Caco-2 (cell line): Measurements from ENCODE around the gene RTL10. TPM values are rescaled to one million over a fixed set of nuclear protein-coding genes. Genes with fewer than 3 reads are reported as not detected.
A peak's percentile ranks its signal among the peaks of the same experiment; 100 is the strongest.

Experiments used
- BruUV-seq: library from RNA; stranded (reverse); fragments of 400-500 nt; replicated peaks from 2 replicates; lab custom pipeline; 2021; lab: Mats Ljungman, UMichigan
- CTCF ChIA-PET: fragments of 300-600 bp; sonication (Branson Sonifier 250); formaldehyde crosslinking; loops from one replicate; lab custom pipeline; 2022; ENCODE audit warnings: antibody characterized with exemption; lab: Charles Lee
- POLR2A ChIA-PET: fragments of 300-600 bp; sonication (Branson Sonifier 250); formaldehyde crosslinking; loops from one replicate; lab custom pipeline; 2022; ENCODE audit warnings: antibody characterized with exemption; lab: Charles Lee
- DNase-seq, 2 experiments: peaks; one replicate each; pipeline versions ENCODE4 v3.0.0 to v3.0.0-alpha.2; 2020 to 2022
- H3K27me3 ChIP-seq: replicated peaks from 2 replicates; pipeline ENCODE4 v1.6.0; 2011; ENCODE audit warnings: low read length; ENCODE audit not compliant: control insufficient read depth, insufficient read depth
- H3K36me3 ChIP-seq: 2 replicates; pipeline ENCODE4 v1.5.1; 2011; ENCODE audit warnings: low read length; ENCODE audit not compliant: control insufficient read depth, insufficient read depth
- H3K4me1 ChIP-seq: fragments of 250-450 bp; sonication (Bioruptor Pico); 2 replicates; pipeline ENCODE4 v1.5.1; 2020; ENCODE audit warnings: mild to moderate bottlenecking
- H3K4me3 ChIP-seq: 2 replicates; pipeline ENCODE4 v1.5.1; 2011; ENCODE audit warnings: low read depth, mild to moderate bottlenecking, control low read depth, low read length
- H3K9me3 ChIP-seq: fragments of 250-450 bp; sonication (Bioruptor Pico); 2 replicates; pipeline ENCODE4 v1.5.1; 2020; ENCODE audit warnings: mild to moderate bottlenecking, moderate library complexity
- H3K27ac Mint-ChIP-seq: one replicate; pipeline ENCODE4 v1.8.0; 2022; ENCODE audit warnings: mixed read lengths; ENCODE audit not compliant: unreplicated experiment
- H3K27me3 Mint-ChIP-seq: one replicate; pipeline ENCODE4 v1.8.0; 2022; ENCODE audit warnings: mixed read lengths; ENCODE audit not compliant: insufficient read depth, unreplicated experiment
- H3K36me3 Mint-ChIP-seq: one replicate; pipeline ENCODE4 v1.8.0; 2022; ENCODE audit warnings: mild to moderate bottlenecking, mixed read lengths; ENCODE audit not compliant: insufficient read depth, unreplicated experiment
- H3K4me1 Mint-ChIP-seq: one replicate; pipeline ENCODE4 v1.8.0; 2022; ENCODE audit warnings: low read depth, mixed read lengths; ENCODE audit not compliant: unreplicated experiment
- H3K4me3 Mint-ChIP-seq: one replicate; pipeline ENCODE4 v1.8.0; 2022; ENCODE audit warnings: mild to moderate bottlenecking, moderate library complexity, mixed read lengths; ENCODE audit not compliant: unreplicated experiment
- H3K9me3 Mint-ChIP-seq: one replicate; pipeline ENCODE4 v1.8.0; 2022; ENCODE audit warnings: mixed read lengths; ENCODE audit not compliant: unreplicated experiment
- intact Hi-C: fragments of 100-400 bp; cut with micrococcal nuclease; formaldehyde crosslinking; loops from one replicate; pipeline ENCODE4 v1.10.0; 2022; ENCODE audit not compliant: unreplicated experiment
- total RNA-seq: library from RNA; stranded (reverse); gene quantifications from 2 replicates; pipeline ENCODE4 v1.2.3, GENCODE V29; 2022
- TF ChIP-seq, protein P1 (sequence below), 2 experiments: fragments of 200-600 bp in 1 of 2; IDR thresholded peaks; 1 replicate in 1 of 2; 2 replicates in 1 of 2; pipeline versions ENCODE4 v1.5.1 to v1.8.0; 2011 to 2022; ENCODE audit warnings: antibody characterized with exemption in 1 of 2, control low read depth in 1 of 2, inconsistent platforms in 1 of 2, low read depth in 1 of 2, low read length in 1 of 2, mild to moderate bottlenecking in 1 of 2, moderate library complexity in 1 of 2; ENCODE audit not compliant: insufficient read depth in 1 of 2, severe bottlenecking in 1 of 2, unreplicated experiment in 1 of 2

Gene RTL10
- total RNA-seq, 1 experiment from 2014 or later, result 27.5 TPM

DNA sequence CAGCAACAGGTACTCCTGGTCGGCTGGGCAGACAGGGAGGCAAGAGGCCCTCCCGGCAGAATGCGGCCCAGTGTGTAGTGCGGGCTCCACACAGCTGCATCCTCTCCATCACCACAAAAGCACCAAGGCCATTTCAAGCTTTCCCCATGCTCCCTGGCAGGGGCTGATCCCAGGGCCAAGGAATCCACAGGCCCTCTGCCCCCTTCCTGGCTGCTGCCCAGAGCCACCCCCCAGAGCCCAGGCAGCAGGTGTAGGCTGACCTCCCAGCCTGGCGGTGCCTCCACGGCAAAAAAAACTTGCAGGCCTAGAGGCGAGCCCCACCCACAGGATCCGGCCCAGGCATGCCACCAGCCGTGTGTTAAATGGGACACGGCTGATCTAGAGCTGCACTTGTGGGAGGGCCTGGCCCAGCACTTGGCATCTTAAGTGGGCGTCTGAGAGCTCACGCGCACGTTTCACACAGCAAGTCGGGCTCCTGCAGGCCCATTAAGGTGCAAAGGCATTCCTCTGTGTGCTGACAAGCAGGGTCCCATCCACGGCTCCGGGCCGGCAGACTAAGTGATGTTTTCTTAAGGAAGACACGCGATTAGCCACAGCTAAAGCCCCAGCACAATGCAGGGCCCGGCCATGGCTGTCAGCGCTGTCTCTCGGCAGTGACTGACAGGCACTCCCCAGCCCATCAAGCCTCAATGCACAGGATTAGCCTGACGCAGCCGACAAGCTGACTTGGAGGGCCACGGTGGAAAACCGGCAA lies 19.8 kb upstream of the RTL10 start:
- Histone ChIP-seq H3K4me1 (no peaks in the 10 kb centered on the region), H3K36me3 (no peaks in the 10 kb centered on the region), H3K27me3 (no peaks in the 10 kb centered on the region), H3K9me3 (no peaks in the 10 kb centered on the region), H3K4me3 (no peak overlapping the region)
- no peak overlapping the region for H3K4me3 Mint-ChIP-seq
- no TSS peak for BruUV-seq
- H3K4me1 Mint-ChIP-seq, result no peaks in the 10 kb centered on the region
- peaks cover 6% of the 10 kb centered on the region for H3K36me3 Mint-ChIP-seq
- no peak overlapping the region for H3K27ac Mint-ChIP-seq
- TF ChIP-seq, protein P1, sequence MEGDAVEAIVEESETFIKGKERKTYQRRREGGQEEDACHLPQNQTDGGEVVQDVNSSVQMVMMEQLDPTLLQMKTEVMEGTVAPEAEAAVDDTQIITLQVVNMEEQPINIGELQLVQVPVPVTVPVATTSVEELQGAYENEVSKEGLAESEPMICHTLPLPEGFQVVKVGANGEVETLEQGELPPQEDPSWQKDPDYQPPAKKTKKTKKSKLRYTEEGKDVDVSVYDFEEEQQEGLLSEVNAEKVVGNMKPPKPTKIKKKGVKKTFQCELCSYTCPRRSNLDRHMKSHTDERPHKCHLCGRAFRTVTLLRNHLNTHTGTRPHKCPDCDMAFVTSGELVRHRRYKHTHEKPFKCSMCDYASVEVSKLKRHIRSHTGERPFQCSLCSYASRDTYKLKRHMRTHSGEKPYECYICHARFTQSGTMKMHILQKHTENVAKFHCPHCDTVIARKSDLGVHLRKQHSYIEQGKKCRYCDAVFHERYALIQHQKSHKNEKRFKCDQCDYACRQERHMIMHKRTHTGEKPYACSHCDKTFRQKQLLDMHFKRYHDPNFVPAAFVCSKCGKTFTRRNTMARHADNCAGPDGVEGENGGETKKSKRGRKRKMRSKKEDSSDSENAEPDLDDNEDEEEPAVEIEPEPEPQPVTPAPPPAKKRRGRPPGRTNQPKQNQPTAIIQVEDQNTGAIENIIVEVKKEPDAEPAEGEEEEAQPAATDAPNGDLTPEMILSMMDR (IDR thresholded peaks at IDR 0.05; ENCODE audit: insufficient read depth in 1 of 2, low read depth in 1 of 2, low read length in 1 of 2, severe bottlenecking in 1 of 2, unreplicated experiment in 1 of 2), result no peak
- ChIA-PET CTCF (no interaction called here), POLR2A (no interaction called here)
- no peaks in the 10 kb centered on the region for H3K9me3 Mint-ChIP-seq
- no peaks in the 10 kb centered on the region for H3K27me3 Mint-ChIP-seq
- intact Hi-C loops, result no loop called here
- DNase-seq, result peak in 1 of 2 experiments; percentile 31

DNA sequence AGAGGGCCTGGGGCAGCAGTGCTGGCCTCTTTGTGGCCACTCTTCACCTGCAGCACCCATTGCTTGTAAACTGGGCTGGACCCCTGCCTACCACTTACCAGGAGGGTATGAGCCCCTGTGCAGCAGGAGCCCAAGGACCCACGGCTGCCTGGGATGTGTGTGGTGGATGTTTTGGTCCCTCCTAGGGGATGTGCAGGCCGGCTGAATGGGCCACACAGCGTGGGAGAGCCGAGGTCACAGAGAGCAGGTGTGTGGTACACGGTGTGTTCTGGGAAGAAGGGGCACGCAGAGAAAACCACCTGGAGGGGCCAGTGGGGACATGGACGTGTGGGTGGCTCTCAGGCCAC lies 19.3 kb upstream of the RTL10 start:
- Mint-ChIP-seq H3K4me1 (no peaks in the 10 kb centered on the region), H3K27ac (no peak overlapping the region), H3K36me3 (peaks cover 6% of the 10 kb centered on the region), H3K4me3 (no peak overlapping the region), H3K27me3 (no peaks in the 10 kb centered on the region), H3K9me3 (no peaks in the 10 kb centered on the region)
- Histone ChIP-seq H3K27me3 (no peaks in the 10 kb centered on the region), H3K36me3 (no peaks in the 10 kb centered on the region), H3K9me3 (no peaks in the 10 kb centered on the region), H3K4me1 (no peaks in the 10 kb centered on the region), H3K4me3 (no peak overlapping the region)
- ChIA-PET POLR2A (no interaction called here), CTCF (no interaction called here)
- DNase-seq, result no peak
- TF ChIP-seq, protein P1 (IDR thresholded peaks at IDR 0.05; ENCODE audit: insufficient read depth in 1 of 2, low read depth in 1 of 2, low read length in 1 of 2, severe bottlenecking in 1 of 2, unreplicated experiment in 1 of 2), result no peak
- intact Hi-C loops, result no loop called here
- no TSS peak for BruUV-seq

DNA sequence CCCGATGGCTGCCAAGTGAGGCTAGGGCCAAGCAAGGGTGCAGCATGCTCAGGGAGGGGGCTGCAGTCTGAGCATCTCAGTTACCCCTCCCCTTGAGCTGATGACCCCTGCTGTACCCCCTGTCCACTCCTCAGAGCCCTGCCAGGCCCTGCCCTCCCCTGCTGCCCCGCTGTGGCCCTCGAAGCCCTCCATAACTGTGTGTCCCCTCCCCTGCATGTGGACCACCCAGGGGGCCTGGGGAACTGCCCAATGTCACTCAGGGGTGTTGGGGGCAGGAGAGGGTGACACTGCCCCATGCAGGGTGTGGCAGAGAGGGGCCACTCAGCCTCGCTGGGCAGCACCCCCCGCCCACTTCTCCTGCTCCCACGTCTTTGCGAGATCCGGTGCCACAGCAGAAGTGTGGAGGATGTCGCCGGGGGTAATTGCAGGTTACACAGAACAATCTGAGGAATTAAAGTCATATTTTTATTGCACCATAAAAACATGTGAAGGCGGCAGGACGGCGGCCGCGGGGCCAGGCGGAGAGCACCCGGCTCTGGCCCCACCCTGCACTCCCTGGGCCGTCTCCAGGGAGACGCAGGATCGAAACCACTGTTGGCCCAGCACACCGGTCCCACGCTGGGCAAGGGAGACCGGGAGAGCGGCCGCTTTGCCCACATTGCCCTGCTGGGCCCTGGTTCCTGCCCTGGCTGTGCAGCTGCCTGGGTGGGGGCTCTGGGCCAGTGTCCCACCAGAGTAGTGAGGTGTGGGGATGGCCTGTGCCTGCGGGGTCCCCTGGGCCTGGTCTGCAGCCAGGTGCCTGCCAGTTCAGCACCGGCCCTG lies 18.7 kb upstream of the RTL10 start:
- Mint-ChIP-seq H3K4me1 (no peaks in the 10 kb centered on the region), H3K4me3 (no peak overlapping the region), H3K9me3 (no peaks in the 10 kb centered on the region), H3K27ac (no peak overlapping the region), H3K36me3 (peaks cover 6% of the 10 kb centered on the region), H3K27me3 (no peaks in the 10 kb centered on the region)
- ChIA-PET CTCF (no interaction called here), POLR2A (no interaction called here)
- no peaks in the 10 kb centered on the region for H3K9me3 ChIP-seq
- H3K36me3 ChIP-seq, result no peaks in the 10 kb centered on the region
- intact Hi-C loops, result no loop called here
- TF ChIP-seq, protein P1 (IDR thresholded peaks at IDR 0.05; ENCODE audit: insufficient read depth in 1 of 2, low read depth in 1 of 2, low read length in 1 of 2, severe bottlenecking in 1 of 2, unreplicated experiment in 1 of 2), result no peak
- DNase-seq, result no peak
- no TSS peak for BruUV-seq
- H3K27me3 ChIP-seq, result no peaks in the 10 kb centered on the region
- H3K4me1 ChIP-seq, result no peaks in the 10 kb centered on the region
- no peak overlapping the region for H3K4me3 ChIP-seq
